ENCODE results near the gene CASP14. TPM values are rescaled to one million over a fixed set of nuclear protein-coding genes. Genes with fewer than 3 reads are reported as not detected.
"Not testable (repeated sequence)": the region's sequence is repeated elsewhere in the genome, so short reads cannot be mapped to it uniquely, and the experiment has no call there.

CASP14 gene
- total RNA-seq, 1 donor from 2014 or later: not detected

GRCh38 chr19:15091918-15092753 lies 42.9 kb downstream of the CASP14 start:
- DNase-seq (ENCODE audit: low read depth): peak; percentile 13
- no peak overlapping the region for H3K4me3 ChIP-seq (ENCODE audit: low read depth, low read length)
- TF ChIP-seq CTCF (conservative IDR thresholded peaks at IDR 0.05; ENCODE audit: low read depth, low read length): peak; percentile 65

- no peak for DNase-seq (ENCODE audit: low read depth)
- no peak overlapping the region for H3K4me3 ChIP-seq (ENCODE audit: low read depth, low read length)
- no peak for TF ChIP-seq CTCF (conservative IDR thresholded peaks at IDR 0.05; ENCODE audit: low read depth, low read length)
Observed at GRCh38 chr19:15093001-15093400, 43.7 kb downstream of the CASP14 start.

- no peak overlapping the region for H3K4me3 ChIP-seq (ENCODE audit: low read depth, low read length)
- no peak for DNase-seq (ENCODE audit: low read depth)
- TF ChIP-seq CTCF (conservative IDR thresholded peaks at IDR 0.05; ENCODE audit: low read depth, low read length): no peak
Observed at GRCh38 chr19:15096223-15096622, 46.9 kb downstream of the CASP14 start.

- not testable (repeated sequence) for DNase-seq (ENCODE audit: low read depth); H3K4me3 ChIP-seq (ENCODE audit: low read depth, low read length)
Observed at GRCh38 chr19:15097980-15098379, 48.7 kb downstream of the CASP14 start.

- TF ChIP-seq CTCF (conservative IDR thresholded peaks at IDR 0.05; ENCODE audit: low read depth, low read length): no peak
- DNase-seq (ENCODE audit: low read depth): no peak
- no peak overlapping the region for H3K4me3 ChIP-seq (ENCODE audit: low read depth, low read length)
Observed at GRCh38 chr19:15098460-15098859, 49.2 kb downstream of the CASP14 start.

GRCh38 chr19:15099017-15099582 lies 49.8 kb downstream of the CASP14 start:
- DNase-seq (ENCODE audit: low read depth): no peak
- no peak for TF ChIP-seq CTCF (conservative IDR thresholded peaks at IDR 0.05; ENCODE audit: low read depth, low read length)
- H3K4me3 ChIP-seq (ENCODE audit: low read depth, low read length): no peak overlapping the region

- no peak for DNase-seq (ENCODE audit: low read depth)
- TF ChIP-seq CTCF (conservative IDR thresholded peaks at IDR 0.05; ENCODE audit: low read depth, low read length): peak; percentile 77
- H3K4me3 ChIP-seq (ENCODE audit: low read depth, low read length): no peak overlapping the region
Observed at GRCh38 chr19:15101479-15102082, 52.3 kb downstream of the CASP14 start.
